Measurements from ENCODE around the gene COL18A1. TPM values are rescaled to one million over a fixed set of nuclear protein-coding genes. Genes with fewer than 3 reads are reported as not detected.

Gene COL18A1
- total RNA-seq, 1 experiment from 2014 or later = 26.4 TPM

GRCh38 chr21:45488931-45489721 is 84.2 kb downstream of the COL18A1 start:
- no peaks in the 10 kb centered on the region for H3K27me3 ChIP-seq
- H3K36me3 ChIP-seq = no peaks in the 10 kb centered on the region; the same call in 1 of the 2 replicates
- DNase-seq = no peak
- no peaks in the 10 kb centered on the region for H3K9me3 ChIP-seq
- no peak overlapping the region for H3K4me3 ChIP-seq

- DNase-seq = no peak
- no peak overlapping the region for H3K4me3 ChIP-seq
- H3K9me3 ChIP-seq = no peaks in the 10 kb centered on the region
- no peaks in the 10 kb centered on the region; the same call in 1 of the 2 replicates for H3K36me3 ChIP-seq
- H3K27me3 ChIP-seq = no peaks in the 10 kb centered on the region
These were observed 84.7 kb downstream of the COL18A1 start for GRCh38 chr21:45489722-45489982.

GRCh38 chr21:45490049-45490731 is 85.2 kb downstream of the COL18A1 start:
- Histone ChIP-seq H3K9me3 (no peaks in the 10 kb centered on the region), H3K36me3 (no peaks in the 10 kb centered on the region), H3K4me3 (no peak overlapping the region), H3K27me3 (no peaks in the 10 kb centered on the region)
- no peak for DNase-seq

GRCh38 chr21:45491056-45491455 is 86.1 kb downstream of the COL18A1 start:
- H3K9me3 ChIP-seq = no peaks in the 10 kb centered on the region
- no peak for DNase-seq
- no peaks in the 10 kb centered on the region for H3K27me3 ChIP-seq
- H3K4me3 ChIP-seq = no peak overlapping the region
- no peaks in the 10 kb centered on the region for H3K36me3 ChIP-seq

GRCh38 chr21:45491623-45492022 is 86.7 kb downstream of the COL18A1 start:
- Histone ChIP-seq H3K36me3 (no peaks in the 10 kb centered on the region), H3K9me3 (no peaks in the 10 kb centered on the region), H3K4me3 (no peak overlapping the region), H3K27me3 (no peaks in the 10 kb centered on the region)
- no peak for DNase-seq

- H3K4me3 ChIP-seq = no peak overlapping the region
- no peaks in the 10 kb centered on the region for H3K36me3 ChIP-seq
- no peaks in the 10 kb centered on the region for H3K9me3 ChIP-seq
- no peaks in the 10 kb centered on the region for H3K27me3 ChIP-seq
- no peak for DNase-seq
These were observed 87.8 kb downstream of the COL18A1 start for GRCh38 chr21:45492765-45493164.

GRCh38 chr21:45493401-45494001 is 88.5 kb downstream of the COL18A1 start:
- no peaks in the 10 kb centered on the region for H3K27me3 ChIP-seq
- H3K36me3 ChIP-seq = no peaks in the 10 kb centered on the region
- H3K4me3 ChIP-seq = no peak overlapping the region
- H3K9me3 ChIP-seq = no peaks in the 10 kb centered on the region
- DNase-seq = no peak

- Histone ChIP-seq H3K9me3 (no peaks in the 10 kb centered on the region), H3K27me3 (no peaks in the 10 kb centered on the region), H3K36me3 (no peaks in the 10 kb centered on the region), H3K4me3 (no peak overlapping the region)
- DNase-seq = no peak
These were observed 89.3 kb downstream of the COL18A1 start for GRCh38 chr21:45494135-45494850.

GRCh38 chr21:45494851-45495680 is 90.1 kb downstream of the COL18A1 start:
- Histone ChIP-seq H3K4me3 (no peak overlapping the region), H3K9me3 (0 out of 2 replicates have a peak, but pooled peaks cover 3% of the 10 kb centered on the region), H3K36me3 (no peaks in the 10 kb centered on the region), H3K27me3 (no peaks in the 10 kb centered on the region)
- no peak for DNase-seq

GRCh38 chr21:45496151-45496967 is 91.4 kb downstream of the COL18A1 start:
- no peak for DNase-seq
- Histone ChIP-seq H3K27me3 (no peaks in the 10 kb centered on the region), H3K9me3 (0 out of 2 replicates have a peak, but pooled peaks cover 3% of the 10 kb centered on the region)

GRCh38 chr21:45496968-45497845 is 92.2 kb downstream of the COL18A1 start:
- Histone ChIP-seq H3K36me3 (no peaks in the 10 kb centered on the region), H3K27me3 (no peaks in the 10 kb centered on the region), H3K9me3 (0 out of 2 replicates have a peak, but pooled peaks cover 3% of the 10 kb centered on the region), H3K4me3 (no peak overlapping the region)
- no peak for DNase-seq

More at GRCh38 chr21:45496151-45496967, 91.4 kb downstream of the COL18A1 start:
- Histone ChIP-seq H3K4me3 (no peak overlapping the region), H3K36me3 (no peaks in the 10 kb centered on the region)

GRCh38 chr21:45497846-45498645 is 93.1 kb downstream of the COL18A1 start:
- no peaks in the 10 kb centered on the region for H3K27me3 ChIP-seq
- no peak for DNase-seq
- H3K4me3 ChIP-seq = no peak overlapping the region
- 0 out of 2 replicates have a peak, but pooled peaks cover 3% of the 10 kb centered on the region for H3K9me3 ChIP-seq
- H3K36me3 ChIP-seq = no peaks in the 10 kb centered on the region

GRCh38 chr21:45498646-45499000 is 93.7 kb downstream of the COL18A1 start:
- Histone ChIP-seq H3K27me3 (no peaks in the 10 kb centered on the region), H3K36me3 (no peaks in the 10 kb centered on the region), H3K4me3 (no peak overlapping the region), H3K9me3 (0 out of 2 replicates have a peak, but pooled peaks cover 3% of the 10 kb centered on the region)
- DNase-seq = no peak

- no peaks in the 10 kb centered on the region for H3K27me3 ChIP-seq
- H3K36me3 ChIP-seq = no peaks in the 10 kb centered on the region
- 0 out of 2 replicates have a peak, but pooled peaks cover 3% of the 10 kb centered on the region for H3K9me3 ChIP-seq
- no peak for DNase-seq
- H3K4me3 ChIP-seq = no peak overlapping the region
These were observed 94.3 kb downstream of the COL18A1 start for GRCh38 chr21:45499201-45499750.
